GM12864 (cell line): ENCODE data around the gene AP4M1.

Experiments used
- DNase-seq: peaks from one replicate; pipeline ENCODE4 v3.0.0-alpha.2; 2011; ENCODE audit warnings: low read depth
- H3K4me3 ChIP-seq: 2 replicates; pipeline ENCODE4 v1.5.1; 2011; ENCODE audit warnings: mild to moderate bottlenecking, low read depth, low read length, control low read depth
- CTCF ChIP-seq: IDR thresholded peaks from 2 replicates; pipeline ENCODE4 v1.5.1; 2011; ENCODE audit warnings: low read depth, mild to moderate bottlenecking, moderate library complexity, low read length, control low read depth, inconsistent platforms; ENCODE audit errors: missing control alignments

The AP4M1 gene

GRCh38 chr7:100148225-100148558, 46.7 kb downstream of the AP4M1 start:
- no peak for DNase-seq
- peak overlapping the region; percentile 47 for H3K4me3 ChIP-seq

GRCh38 chr7:100148559-100149328, 47.3 kb downstream of the AP4M1 start, which contains the start of gene LAMTOR4:
Gene LAMTOR4, plus strand, starts transcription at chr7:100148918. Its CDS starts 55 bp downstream, at chr7:100148973.
- DNase-seq = peak; percentile 99
- peak; percentile 4 for TF ChIP-seq CTCF

More at GRCh38 chr7:100148225-100148558, 46.7 kb downstream of the AP4M1 start:
- no peak for TF ChIP-seq CTCF

GRCh38 chr7:100152404-100152803, 51.0 kb downstream of the AP4M1 start:
- no peak for DNase-seq
- no peak for TF ChIP-seq CTCF
- H3K4me3 ChIP-seq = no peak overlapping the region

More at GRCh38 chr7:100148559-100149328, 47.3 kb downstream of the AP4M1 start, which contains the start of gene LAMTOR4:
- H3K4me3 ChIP-seq = peak within 1 kb of the TSS; percentile 97

GRCh38 chr7:100152937-100153666, 51.7 kb downstream of the AP4M1 start:
- no peak for DNase-seq
- no peak for TF ChIP-seq CTCF

GRCh38 chr7:100153708-100154535, 52.5 kb downstream of the AP4M1 start:
- no peak for TF ChIP-seq CTCF
- DNase-seq = no peak
- H3K4me3 ChIP-seq = no peak overlapping the region

More at GRCh38 chr7:100152937-100153666, 51.7 kb downstream of the AP4M1 start:
- H3K4me3 ChIP-seq = no peak overlapping the region

GRCh38 chr7:100154651-100155491, 53.4 kb downstream of the AP4M1 start:
- DNase-seq = no peak
- no peak overlapping the region for H3K4me3 ChIP-seq
- no peak for TF ChIP-seq CTCF
